ENCODE data around the gene EPYC. TPM values are rescaled to one million over a fixed set of nuclear protein-coding genes. Genes with fewer than 3 reads are reported as not detected.

Gene EPYC
- total RNA-seq, 4 donors from 2014 or later, result not detected

- intact Hi-C loops (cut with DNase I), result no loop called here
- TF ChIP-seq, protein P1, sequence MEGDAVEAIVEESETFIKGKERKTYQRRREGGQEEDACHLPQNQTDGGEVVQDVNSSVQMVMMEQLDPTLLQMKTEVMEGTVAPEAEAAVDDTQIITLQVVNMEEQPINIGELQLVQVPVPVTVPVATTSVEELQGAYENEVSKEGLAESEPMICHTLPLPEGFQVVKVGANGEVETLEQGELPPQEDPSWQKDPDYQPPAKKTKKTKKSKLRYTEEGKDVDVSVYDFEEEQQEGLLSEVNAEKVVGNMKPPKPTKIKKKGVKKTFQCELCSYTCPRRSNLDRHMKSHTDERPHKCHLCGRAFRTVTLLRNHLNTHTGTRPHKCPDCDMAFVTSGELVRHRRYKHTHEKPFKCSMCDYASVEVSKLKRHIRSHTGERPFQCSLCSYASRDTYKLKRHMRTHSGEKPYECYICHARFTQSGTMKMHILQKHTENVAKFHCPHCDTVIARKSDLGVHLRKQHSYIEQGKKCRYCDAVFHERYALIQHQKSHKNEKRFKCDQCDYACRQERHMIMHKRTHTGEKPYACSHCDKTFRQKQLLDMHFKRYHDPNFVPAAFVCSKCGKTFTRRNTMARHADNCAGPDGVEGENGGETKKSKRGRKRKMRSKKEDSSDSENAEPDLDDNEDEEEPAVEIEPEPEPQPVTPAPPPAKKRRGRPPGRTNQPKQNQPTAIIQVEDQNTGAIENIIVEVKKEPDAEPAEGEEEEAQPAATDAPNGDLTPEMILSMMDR (IDR thresholded peaks at IDR 0.05), result no peak
- no peak for DNase-seq (ENCODE audit: extremely low spot score)
- Histone ChIP-seq H3K4me3 (no peak overlapping the region), H3K27me3 (no peaks in the 10 kb centered on the region), H3K9me3 (no peaks in the 10 kb centered on the region), H3K27ac (replicated peaks in 1 of 4) (no peak overlapping the region), H3K4me1 (no peaks in the 10 kb centered on the region), H3K36me3 (no peaks in the 10 kb centered on the region)
- WGBS, result 99% methylated on average over 15 of the region's 25 CpGs
Observed at GRCh38 chr12:90954428-90954827, 50.3 kb downstream of the EPYC start.

DNA sequence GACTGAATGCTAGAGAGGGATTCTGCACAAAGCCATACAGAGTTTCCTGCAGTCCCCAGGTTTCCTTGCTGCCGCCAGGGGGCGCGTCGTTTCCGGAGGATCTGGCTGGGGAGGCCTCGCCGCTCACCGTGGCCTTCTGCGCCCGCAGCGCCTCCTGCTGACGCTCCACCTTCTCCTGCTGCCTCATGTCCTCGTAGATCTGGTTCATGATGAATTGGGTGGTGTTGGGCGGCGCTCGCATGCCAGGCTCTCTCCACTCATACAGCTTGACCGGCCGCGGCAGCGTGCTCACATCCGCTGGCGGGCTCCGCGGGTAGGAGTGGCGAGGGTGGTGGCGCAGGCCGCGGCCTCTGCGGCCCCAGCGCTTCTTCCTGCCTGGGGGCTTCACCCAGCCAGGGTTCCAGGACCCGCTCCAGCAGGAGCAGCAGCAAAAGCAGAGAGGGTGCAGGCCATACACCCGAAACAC lies 50.8 kb downstream of the EPYC start:
- H3K4me3 ChIP-seq, result no peak overlapping the region
- no peaks in the 10 kb centered on the region for H3K27me3 ChIP-seq
- intact Hi-C loops (cut with DNase I), result no loop called here
- H3K4me1 ChIP-seq, result no peaks in the 10 kb centered on the region
- DNase-seq (ENCODE audit: extremely low spot score), result no peak
- WGBS, result 71% methylated on average over 30 of the region's 32 CpGs
- H3K27ac ChIP-seq (replicated peaks in 1 of 4), result no peak overlapping the region
- H3K36me3 ChIP-seq, result no peaks in the 10 kb centered on the region
- no peak for TF ChIP-seq EP300 (IDR thresholded peaks at IDR 0.05)
- no peak for TF ChIP-seq POLR2A (IDR thresholded peaks at IDR 0.05; ENCODE audit: low read depth)
- TF ChIP-seq, protein P1 (IDR thresholded peaks at IDR 0.05), result peak in 1 of 3 experiments; percentile 16
- TF ChIP-seq POLR2AphosphoS5 (IDR thresholded peaks at IDR 0.05), result no peak
- no peaks in the 10 kb centered on the region for H3K9me3 ChIP-seq

DNA sequence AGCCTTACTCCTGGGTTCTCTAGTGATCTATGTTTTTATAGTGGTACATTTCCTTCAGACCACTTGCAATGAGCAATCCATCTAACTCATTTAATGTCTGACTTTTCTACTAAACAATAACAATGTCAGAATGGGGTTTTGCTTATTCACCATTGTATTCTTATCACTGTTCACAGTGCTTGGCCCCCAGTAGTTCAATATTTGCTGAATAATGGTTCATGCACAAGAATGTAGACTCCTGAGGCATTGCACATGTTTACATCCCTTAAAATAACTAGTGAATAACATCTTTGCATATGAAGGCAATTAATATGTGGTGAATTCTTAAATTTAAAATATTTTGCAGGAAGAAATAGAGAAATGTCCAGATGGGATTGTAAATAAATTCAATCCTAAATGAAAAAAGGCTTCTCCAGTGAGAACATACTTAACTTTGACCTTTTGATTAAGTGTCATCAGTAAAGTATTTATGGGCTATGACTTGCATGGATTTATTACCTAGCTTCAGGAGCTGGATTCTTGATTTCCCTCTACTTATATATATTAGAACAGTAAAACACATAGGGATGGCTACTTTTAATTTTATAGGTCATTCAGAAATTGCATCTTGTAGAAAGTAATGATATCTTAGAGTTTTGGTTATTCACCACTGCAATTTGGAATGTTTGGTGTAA lies 53.2 kb downstream of the EPYC start:
- TF ChIP-seq POLR2AphosphoS5 (IDR thresholded peaks at IDR 0.05) (no peak), EP300 (IDR thresholded peaks at IDR 0.05) (no peak), POLR2A (IDR thresholded peaks at IDR 0.05; ENCODE audit: low read depth) (no peak)
- Histone ChIP-seq H3K27me3 (no peaks in the 10 kb centered on the region), H3K4me3 (no peak overlapping the region), H3K9me3 (no peaks in the 10 kb centered on the region), H3K27ac (replicated peaks in 1 of 4) (no peak overlapping the region), H3K4me1 (no peaks in the 10 kb centered on the region), H3K36me3 (no peaks in the 10 kb centered on the region)
- intact Hi-C loops (cut with DNase I), result no loop called here
- no peak for DNase-seq (ENCODE audit: extremely low spot score)

GRCh38 chr12:90947869-90948268 lies 56.9 kb downstream of the EPYC start:
- no peaks in the 10 kb centered on the region for H3K9me3 ChIP-seq
- no peaks in the 10 kb centered on the region for H3K27me3 ChIP-seq
- no peak overlapping the region for H3K27ac ChIP-seq (replicated peaks in 1 of 4)
- TF ChIP-seq EP300 (IDR thresholded peaks at IDR 0.05) (no peak), POLR2A (IDR thresholded peaks at IDR 0.05; ENCODE audit: low read depth) (no peak), POLR2AphosphoS5 (IDR thresholded peaks at IDR 0.05) (no peak)
- TF ChIP-seq, protein P1 (IDR thresholded peaks at IDR 0.05), result no peak
- H3K36me3 ChIP-seq, result no peaks in the 10 kb centered on the region
- 99% methylated on average over 7 of the region's 7 CpGs for WGBS
- no peak for DNase-seq (ENCODE audit: extremely low spot score)
- intact Hi-C loops (cut with DNase I), result no loop called here
- no peak overlapping the region for H3K4me3 ChIP-seq
- H3K4me1 ChIP-seq, result no peaks in the 10 kb centered on the region

DNA sequence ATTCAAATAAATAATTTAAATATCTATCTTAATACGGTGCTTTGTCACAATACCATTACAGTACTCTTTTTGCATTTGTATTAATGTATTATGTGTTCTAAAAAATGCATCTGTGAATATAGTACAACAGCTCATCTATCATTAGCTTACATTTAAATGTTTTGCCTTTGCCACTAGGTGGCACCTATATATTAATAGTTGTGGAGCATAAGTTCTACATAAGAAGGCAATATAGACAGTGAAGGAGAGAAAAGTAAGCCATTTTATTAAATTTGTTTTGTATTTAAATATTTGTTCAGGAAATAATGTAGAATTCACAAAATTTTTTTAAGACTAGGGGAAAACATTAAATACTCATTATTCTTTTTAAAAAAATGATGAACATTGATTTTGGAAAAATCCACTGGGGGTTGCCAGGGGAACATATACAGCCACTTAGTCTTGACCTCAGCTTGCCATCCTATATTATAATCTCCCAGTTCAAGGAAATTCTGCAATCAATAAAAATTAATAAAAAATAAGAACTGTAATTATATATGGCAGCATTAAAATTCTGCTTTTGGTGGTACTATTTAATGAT lies 59.6 kb downstream of the EPYC start:
- intact Hi-C loops (cut with DNase I), result no loop called here

More for the DNA sequence above, 59.6 kb downstream of the EPYC start:
- DNase-seq (ENCODE audit: extremely low spot score), result no peak
- 54% methylated on average over 1 of the region's 1 CpG for WGBS
- no peaks in the 10 kb centered on the region for H3K27me3 ChIP-seq
- H3K4me1 ChIP-seq, result peaks cover 0 to 4% (median 2%) of the 10 kb centered on the region in 4 donors
- H3K27ac ChIP-seq (replicated peaks in 1 of 4), result no peak overlapping the region
- TF ChIP-seq POLR2AphosphoS5 (IDR thresholded peaks at IDR 0.05), result no peak
- TF ChIP-seq, protein P1 (IDR thresholded peaks at IDR 0.05), result peak; percentile 23 to 47 (median 34)
- H3K4me3 ChIP-seq, result no peak overlapping the region
- no peaks in the 10 kb centered on the region for H3K36me3 ChIP-seq
- no peaks in the 10 kb centered on the region for H3K9me3 ChIP-seq
